Choroid plexus epithelial cell (primary cell): Measurements from ENCODE around the gene MRPL40.

Experiments
- DNase-seq: peaks from one replicate; pipeline ENCODE4 v3.0.0-alpha.2; 2010; ENCODE audit warnings: low read depth
- H3K4me3 ChIP-seq: 2 replicates; pipeline ENCODE4 v1.5.1; 2011; ENCODE audit warnings: low read depth, mild to moderate bottlenecking, control low read depth, low read length, moderate library complexity
- TF ChIP-seq, protein P1 (sequence below): conservative IDR thresholded peaks from 2 replicates; pipeline ENCODE4 v1.5.1; 2011; ENCODE audit warnings: low read depth, mild to moderate bottlenecking, control low read depth, inconsistent platforms, low read length, moderate library complexity

MRPL40 gene

DNA sequence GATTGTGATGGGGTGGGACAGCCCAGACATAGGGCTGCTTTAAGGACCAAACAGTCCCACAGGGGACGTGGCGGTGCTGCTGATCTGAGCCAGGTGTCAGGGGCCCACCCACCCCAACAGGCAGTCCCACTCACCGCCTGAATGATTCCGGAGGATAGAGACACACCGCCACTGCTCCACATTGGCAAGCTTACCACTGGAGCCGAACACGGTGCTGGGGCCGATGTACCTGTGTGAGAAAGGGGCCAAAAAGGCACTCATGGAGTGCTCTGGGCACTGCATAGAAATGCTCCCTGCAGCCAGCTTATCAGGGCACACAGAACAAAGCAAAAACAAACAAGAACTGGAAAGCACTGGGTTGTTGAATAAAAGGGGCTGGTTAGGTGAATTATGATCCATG is 26.7 kb upstream of the MRPL40 start:
- no peak for DNase-seq
- TF ChIP-seq, protein P1, sequence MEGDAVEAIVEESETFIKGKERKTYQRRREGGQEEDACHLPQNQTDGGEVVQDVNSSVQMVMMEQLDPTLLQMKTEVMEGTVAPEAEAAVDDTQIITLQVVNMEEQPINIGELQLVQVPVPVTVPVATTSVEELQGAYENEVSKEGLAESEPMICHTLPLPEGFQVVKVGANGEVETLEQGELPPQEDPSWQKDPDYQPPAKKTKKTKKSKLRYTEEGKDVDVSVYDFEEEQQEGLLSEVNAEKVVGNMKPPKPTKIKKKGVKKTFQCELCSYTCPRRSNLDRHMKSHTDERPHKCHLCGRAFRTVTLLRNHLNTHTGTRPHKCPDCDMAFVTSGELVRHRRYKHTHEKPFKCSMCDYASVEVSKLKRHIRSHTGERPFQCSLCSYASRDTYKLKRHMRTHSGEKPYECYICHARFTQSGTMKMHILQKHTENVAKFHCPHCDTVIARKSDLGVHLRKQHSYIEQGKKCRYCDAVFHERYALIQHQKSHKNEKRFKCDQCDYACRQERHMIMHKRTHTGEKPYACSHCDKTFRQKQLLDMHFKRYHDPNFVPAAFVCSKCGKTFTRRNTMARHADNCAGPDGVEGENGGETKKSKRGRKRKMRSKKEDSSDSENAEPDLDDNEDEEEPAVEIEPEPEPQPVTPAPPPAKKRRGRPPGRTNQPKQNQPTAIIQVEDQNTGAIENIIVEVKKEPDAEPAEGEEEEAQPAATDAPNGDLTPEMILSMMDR = no peak
- H3K4me3 ChIP-seq = no peak overlapping the region

DNA sequence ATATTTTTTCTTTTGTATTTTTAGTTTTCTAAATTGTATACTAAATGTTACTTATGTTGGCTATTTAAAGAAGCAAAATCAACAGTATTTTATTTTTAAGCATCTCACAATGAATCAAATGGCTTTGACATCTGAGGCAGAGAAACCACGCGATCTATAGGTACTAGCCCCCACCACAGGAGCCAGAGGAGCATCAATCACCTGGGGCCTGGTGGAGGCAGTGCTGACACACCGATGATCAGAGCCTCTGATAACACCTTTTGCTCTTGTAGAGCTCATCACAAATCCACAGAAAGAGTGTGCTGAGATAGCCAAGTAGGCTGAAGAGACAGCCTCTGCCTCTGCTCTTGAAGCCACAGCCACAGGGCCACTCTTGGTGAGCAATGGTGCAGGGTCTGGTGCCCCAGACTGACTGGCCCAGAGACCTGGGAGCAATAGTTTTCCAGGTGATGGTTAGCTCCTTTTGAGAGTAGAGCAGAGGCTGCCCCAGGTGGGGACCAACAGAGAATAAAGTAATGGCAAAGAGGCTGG is 26.0 kb upstream of the MRPL40 start:
- TF ChIP-seq, protein P1 = no peak
- H3K4me3 ChIP-seq = no peak overlapping the region
- no peak for DNase-seq

DNA sequence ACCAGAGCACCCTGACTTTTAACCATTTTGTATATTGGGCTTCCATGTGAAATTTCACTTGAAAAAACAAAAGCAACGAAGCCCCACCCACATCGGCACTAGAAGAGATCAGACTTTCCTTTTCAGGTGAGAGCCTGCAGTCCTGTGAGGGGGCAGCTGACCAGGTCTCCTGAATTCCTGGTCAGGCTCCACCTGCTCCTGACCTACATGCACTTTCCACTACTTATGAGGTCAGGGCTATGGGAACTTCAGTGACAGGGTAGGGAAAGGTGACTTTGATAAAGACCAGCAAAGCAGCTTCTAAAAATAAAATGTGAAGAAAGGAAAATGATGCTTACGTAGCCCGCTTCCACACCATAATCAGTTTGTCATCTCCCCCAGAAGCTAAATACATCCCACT is 25.5 kb upstream of the MRPL40 start:
- H3K4me3 ChIP-seq = no peak overlapping the region
- TF ChIP-seq, protein P1 = no peak
- DNase-seq = no peak

DNA sequence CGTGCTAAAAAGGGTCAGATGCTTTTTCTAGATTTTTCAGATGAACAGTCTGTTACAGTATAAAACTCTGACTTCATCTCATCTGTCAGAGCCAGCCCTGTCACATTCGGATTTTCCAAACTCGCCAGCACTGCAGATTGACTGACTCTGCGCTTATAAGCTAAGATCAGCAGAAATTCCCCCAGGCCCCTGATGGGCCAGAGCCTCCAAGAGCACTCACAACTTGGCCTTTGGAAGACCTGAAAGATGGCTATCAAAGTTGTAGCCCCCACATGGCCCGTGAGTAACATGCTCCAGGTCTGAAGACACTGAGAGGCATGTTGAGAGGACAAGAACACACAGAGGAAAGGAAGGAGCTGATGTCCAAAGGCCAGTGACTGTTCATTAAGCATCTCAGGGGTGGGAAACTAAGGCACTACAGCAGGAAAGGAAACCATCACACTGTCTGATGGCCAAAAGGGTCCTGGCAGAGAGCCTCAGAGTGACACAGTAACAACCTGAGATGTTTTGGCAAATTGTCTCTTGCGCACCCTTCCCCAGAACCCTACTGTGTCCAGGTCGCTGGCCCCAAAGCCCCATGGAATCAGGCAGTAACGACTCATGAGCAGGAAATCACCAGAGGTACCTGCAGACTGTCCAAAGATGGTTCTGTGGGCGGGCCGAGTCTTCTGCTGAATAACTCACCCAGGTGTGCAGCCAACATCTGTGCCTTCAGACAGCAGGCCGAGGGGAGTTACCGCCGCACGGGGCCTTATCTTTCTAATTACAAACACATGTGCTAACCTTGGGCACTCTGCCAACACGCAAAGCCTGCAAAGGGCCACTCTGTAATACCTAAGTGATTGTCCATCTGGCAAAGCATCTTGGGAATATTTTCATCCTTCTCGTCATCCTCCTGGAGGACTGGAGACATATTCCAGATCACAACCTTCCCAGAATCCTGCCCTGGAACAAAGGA is 24.4 kb upstream of the MRPL40 start:
- TF ChIP-seq, protein P1 = no peak
- no peak overlapping the region for H3K4me3 ChIP-seq
- peak; percentile 34 for DNase-seq

DNA sequence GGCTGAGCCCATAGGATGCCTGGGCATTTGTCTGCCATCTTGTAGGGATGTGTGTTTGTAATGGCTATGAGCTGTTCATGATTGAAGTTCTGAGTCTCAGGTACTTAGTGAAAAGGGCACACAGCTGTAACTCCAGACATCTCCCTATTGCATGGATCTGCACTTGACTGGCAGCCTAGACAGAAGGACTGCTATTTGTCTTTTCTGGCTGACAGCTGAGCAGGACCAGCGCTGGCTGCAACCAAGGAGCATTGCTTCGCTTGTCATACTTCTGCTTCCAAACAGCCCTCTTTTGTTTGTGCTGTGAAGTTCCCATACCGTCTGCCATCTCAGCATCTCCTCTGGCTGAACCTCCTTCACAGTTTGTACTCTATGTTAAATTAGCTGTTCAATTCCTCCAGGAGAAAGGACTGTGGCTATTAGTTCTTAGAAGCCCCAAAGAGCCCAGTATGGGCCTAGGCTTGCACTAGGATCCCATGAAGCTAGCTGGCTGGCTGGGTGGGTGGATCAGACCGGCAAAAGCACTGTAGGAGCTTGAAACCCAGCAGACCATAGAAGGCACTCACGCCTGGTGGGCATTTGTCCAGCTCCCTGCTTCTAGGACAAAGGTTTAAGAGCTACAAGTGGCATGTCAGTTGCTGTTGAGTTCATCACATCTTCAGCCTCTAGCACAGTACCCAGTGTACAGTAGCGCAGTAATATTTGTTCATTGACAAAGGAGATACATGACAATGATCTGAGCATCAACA is 21.2 kb upstream of the MRPL40 start:
- no peak for DNase-seq
- no peak overlapping the region for H3K4me3 ChIP-seq
- TF ChIP-seq, protein P1 = no peak

DNA sequence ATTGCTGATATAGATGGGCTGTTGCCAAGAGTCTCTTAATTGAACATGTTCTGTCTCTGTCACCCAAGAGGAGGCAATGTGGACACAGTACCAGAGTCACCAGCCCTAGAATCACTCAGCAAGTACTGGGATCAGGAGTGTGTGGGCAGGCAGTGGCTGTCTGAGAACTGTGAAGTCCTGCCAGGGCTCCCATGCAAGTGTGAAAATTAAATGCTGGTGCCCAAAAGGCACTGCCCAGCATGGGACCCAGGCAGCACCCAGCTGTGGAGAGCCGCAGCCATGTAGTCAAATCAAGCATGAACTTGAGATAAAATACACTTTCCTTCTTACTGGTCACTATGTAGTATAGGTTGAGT is 20.7 kb upstream of the MRPL40 start:
- no peak overlapping the region for H3K4me3 ChIP-seq
- no peak for DNase-seq
- TF ChIP-seq, protein P1 = no peak
